ENCODE measurements around the gene SLCO1A2.

SLCO1A2 gene

DNA sequence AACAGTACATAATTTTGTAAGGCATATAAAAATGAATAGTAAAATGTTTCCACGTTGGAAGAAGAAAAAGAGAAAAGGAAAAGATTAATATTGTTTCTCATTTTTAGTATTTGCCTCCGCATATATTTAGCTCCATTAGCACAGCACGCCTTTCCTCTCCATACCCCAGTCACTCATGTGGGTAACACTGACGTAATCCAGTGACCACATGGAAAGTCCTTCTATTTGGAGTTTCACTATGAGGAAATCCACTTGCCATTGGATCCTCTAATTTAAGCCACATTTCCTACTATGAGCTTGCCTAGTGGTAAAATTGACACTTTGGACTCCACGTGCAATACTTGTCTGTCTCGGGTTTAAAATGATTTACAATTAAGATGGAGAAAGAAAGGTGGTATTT is 5.7 kb upstream of the SLCO1A2 start:
- TF ChIP-seq, protein P1, sequence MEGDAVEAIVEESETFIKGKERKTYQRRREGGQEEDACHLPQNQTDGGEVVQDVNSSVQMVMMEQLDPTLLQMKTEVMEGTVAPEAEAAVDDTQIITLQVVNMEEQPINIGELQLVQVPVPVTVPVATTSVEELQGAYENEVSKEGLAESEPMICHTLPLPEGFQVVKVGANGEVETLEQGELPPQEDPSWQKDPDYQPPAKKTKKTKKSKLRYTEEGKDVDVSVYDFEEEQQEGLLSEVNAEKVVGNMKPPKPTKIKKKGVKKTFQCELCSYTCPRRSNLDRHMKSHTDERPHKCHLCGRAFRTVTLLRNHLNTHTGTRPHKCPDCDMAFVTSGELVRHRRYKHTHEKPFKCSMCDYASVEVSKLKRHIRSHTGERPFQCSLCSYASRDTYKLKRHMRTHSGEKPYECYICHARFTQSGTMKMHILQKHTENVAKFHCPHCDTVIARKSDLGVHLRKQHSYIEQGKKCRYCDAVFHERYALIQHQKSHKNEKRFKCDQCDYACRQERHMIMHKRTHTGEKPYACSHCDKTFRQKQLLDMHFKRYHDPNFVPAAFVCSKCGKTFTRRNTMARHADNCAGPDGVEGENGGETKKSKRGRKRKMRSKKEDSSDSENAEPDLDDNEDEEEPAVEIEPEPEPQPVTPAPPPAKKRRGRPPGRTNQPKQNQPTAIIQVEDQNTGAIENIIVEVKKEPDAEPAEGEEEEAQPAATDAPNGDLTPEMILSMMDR (IDR thresholded peaks at IDR 0.05; ENCODE audit: low read depth, low read length) = no peak
- DNase-seq (ENCODE audit: low read depth in 2 of 2) = no peak

DNA sequence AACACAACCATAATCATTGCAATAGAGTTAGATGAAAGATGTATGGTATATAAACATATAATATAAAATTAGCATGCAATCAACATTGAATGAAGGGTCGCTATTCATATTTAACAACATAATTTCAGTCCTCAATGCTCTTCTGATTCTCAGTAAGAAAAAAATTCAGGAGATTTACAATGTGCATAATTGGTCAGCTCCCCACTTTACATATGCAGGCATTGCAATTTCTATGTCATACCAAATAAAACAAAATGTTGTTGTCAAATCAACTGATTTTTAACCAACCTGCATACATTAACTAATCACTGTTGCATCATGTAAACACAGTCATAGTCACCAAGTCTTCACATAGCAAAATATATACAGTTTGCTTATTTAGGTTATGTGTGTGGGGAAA is 5.2 kb upstream of the SLCO1A2 start:
- TF ChIP-seq, protein P1 (IDR thresholded peaks at IDR 0.05; ENCODE audit: low read depth, low read length) = no peak
- no peak for DNase-seq (ENCODE audit: low read depth in 2 of 2)
- no peak overlapping the region for H3K4me3 ChIP-seq (replicated peaks in 1 of 2; ENCODE audit: low read depth in 2 of 2, low read length in 2 of 2)

More for the DNA sequence above, 5.7 kb upstream of the SLCO1A2 start:
- H3K4me3 ChIP-seq (replicated peaks in 1 of 2; ENCODE audit: low read depth in 2 of 2, low read length in 2 of 2) = no peak overlapping the region

DNA sequence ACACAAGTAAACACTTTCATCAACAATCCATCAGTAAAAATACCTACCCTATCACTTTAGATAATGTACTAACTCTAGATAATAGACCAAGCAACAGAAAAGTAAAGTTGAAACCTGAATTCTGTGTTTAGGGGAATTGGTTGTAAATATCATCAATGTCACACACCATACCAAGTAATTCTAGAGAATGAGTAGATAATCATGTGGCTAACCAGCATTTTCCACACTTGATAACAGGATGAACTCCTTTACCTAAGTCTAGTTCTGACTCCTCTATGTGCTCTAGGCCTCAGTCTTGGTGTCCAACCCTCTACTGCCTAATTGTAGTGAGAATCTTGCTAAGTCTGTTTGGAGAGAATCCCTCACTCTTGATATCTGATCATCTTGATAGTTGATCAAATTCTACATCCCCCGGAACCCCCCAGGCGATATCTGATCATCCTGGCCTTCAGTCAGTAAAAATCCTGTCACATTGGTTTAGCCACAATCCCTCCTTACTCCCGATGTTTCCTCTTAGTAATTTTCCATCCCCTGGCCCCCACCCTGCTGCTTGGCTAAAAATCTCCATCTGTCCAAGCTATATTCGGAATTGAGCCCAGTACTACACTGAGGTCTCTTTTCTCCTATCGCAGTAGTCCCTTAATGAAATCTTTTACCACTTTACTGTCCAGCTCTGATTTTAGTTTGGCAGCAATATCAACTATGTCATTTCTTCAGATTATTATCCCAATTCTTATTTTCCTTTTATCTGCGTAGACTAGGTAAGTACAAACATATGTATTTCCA is 3.4 kb upstream of the SLCO1A2 start:
- TF ChIP-seq, protein P1 (IDR thresholded peaks at IDR 0.05; ENCODE audit: low read depth, low read length) = no peak
- no peak for DNase-seq (ENCODE audit: low read depth in 2 of 2)
- no peak overlapping the region for H3K4me3 ChIP-seq (replicated peaks in 1 of 2; ENCODE audit: low read depth in 2 of 2, low read length in 2 of 2)

DNA sequence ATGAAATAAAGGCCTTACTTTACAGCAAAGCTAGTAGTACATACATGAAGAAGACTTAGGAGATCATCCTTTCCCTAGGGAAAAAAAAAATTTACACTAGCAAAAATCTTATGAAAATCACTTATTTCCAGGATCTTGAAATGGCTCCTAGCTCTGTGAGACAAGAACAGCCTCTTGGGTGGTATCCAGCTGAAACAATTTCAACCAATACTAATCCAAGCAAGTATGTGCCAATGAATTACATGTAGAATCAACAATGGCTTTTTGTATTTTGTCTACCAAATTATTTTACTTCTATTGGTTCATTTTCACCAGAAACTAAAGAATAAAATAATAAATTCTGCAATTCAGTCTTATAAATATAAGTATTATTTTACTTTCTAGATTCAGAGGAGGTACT is 2.7 kb upstream of the SLCO1A2 start:
- no peak for DNase-seq (ENCODE audit: low read depth in 2 of 2)
- TF ChIP-seq, protein P1 (IDR thresholded peaks at IDR 0.05; ENCODE audit: low read depth, low read length) = no peak
- no peak overlapping the region for H3K4me3 ChIP-seq (replicated peaks in 1 of 2; ENCODE audit: low read depth in 2 of 2, low read length in 2 of 2)

DNA sequence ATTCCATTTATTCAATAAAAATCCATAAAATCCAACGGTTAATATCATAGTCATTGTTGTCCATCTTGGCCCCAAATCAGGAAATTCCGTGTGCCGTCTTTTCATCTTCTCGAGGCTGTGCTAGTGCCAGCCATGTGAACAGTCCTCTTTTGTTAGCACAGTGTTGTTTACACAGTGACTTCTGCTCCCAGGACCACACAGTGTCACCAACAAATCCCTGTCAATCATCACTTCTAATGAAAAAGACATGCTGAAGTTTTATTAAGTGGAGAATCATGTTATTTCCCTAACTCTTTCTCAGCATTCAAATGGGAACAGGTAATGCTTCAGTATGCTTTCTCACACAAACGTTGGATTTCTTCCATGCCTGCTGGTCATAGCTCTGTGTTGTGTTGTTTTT is 1.9 kb upstream of the SLCO1A2 start:
- TF ChIP-seq, protein P1 (IDR thresholded peaks at IDR 0.05; ENCODE audit: low read depth, low read length) = no peak
- H3K4me3 ChIP-seq (replicated peaks in 1 of 2; ENCODE audit: low read depth in 2 of 2, low read length in 2 of 2) = no peak overlapping the region
- DNase-seq (ENCODE audit: low read depth in 2 of 2) = no peak

DNA sequence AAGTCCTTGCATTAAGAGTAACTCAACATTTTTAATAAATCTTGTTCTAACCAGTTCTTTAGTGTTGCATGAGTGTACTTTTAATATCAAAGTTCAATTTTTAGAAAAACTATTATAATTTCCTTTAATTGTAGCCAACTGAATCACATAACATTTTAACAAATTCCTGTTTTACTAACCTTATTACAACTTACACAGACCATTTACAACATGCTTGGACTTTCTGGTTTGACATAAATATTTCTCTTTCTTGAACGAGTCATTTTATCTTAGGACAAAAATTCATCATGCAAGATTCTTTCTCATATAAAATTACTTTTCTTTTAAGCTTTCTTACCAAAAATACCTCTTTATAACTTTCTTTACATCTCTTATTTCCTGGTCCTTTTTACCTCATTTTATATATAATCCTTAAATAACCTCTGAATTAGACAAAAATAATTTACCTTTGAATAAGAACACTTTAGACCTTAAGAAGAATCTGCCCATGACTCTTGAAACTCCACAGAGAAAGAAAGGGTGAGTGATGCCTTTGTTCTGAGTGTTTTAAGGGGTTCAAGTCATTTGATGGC is 3.9 kb downstream of the SLCO1A2 start:
- DNase-seq (ENCODE audit: low read depth in 2 of 2) = peak in 1 of 2 donors; percentile 29
- H3K4me3 ChIP-seq (replicated peaks in 1 of 2; ENCODE audit: low read depth in 2 of 2, low read length in 2 of 2) = no peak overlapping the region
- TF ChIP-seq, protein P1 (IDR thresholded peaks at IDR 0.05; ENCODE audit: low read depth, low read length) = no peak
